ENCODE measurements around the gene ENOX1. TPM values are rescaled to one million over a fixed set of nuclear protein-coding genes. Genes with fewer than 3 reads are reported as not detected.
"Not testable (repeated sequence)": the region's sequence is repeated elsewhere in the genome, so short reads cannot be mapped to it uniquely, and the experiment has no call there.

Gene ENOX1
- total RNA-seq, 1 donor from 2014 or later: 1.7 TPM

DNA sequence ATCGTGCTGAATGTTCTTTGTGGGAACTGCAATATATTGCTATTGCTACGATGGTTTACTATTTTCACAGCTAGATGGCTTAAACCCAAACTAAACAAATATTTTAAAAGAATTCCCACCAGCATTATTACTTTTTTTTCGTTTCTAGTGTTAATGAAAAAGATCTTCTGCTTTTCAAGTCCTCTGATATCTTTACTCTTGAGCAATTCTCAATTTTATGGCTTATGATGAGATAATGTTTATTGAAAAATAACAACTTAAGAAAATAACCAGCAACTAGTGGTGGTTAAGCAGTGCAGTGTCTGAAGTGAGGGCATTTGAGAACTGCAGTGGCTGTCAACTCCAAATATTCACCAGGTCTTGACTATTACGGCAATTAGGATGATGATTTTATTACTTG is 360.4 kb downstream of the ENOX1 start:
- TF ChIP-seq, protein P1, sequence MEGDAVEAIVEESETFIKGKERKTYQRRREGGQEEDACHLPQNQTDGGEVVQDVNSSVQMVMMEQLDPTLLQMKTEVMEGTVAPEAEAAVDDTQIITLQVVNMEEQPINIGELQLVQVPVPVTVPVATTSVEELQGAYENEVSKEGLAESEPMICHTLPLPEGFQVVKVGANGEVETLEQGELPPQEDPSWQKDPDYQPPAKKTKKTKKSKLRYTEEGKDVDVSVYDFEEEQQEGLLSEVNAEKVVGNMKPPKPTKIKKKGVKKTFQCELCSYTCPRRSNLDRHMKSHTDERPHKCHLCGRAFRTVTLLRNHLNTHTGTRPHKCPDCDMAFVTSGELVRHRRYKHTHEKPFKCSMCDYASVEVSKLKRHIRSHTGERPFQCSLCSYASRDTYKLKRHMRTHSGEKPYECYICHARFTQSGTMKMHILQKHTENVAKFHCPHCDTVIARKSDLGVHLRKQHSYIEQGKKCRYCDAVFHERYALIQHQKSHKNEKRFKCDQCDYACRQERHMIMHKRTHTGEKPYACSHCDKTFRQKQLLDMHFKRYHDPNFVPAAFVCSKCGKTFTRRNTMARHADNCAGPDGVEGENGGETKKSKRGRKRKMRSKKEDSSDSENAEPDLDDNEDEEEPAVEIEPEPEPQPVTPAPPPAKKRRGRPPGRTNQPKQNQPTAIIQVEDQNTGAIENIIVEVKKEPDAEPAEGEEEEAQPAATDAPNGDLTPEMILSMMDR (IDR thresholded peaks at IDR 0.05; ENCODE audit: unreplicated experiment): no peak
- Mint-ChIP-seq H3K27me3 (ENCODE audit: unreplicated experiment) (no peaks in the 10 kb centered on the region), H3K27ac (ENCODE audit: unreplicated experiment) (no peak overlapping the region), H3K36me3 (ENCODE audit: low read depth, unreplicated experiment) (no peaks in the 10 kb centered on the region), H3K9me3 (ENCODE audit: unreplicated experiment) (no peaks in the 10 kb centered on the region), H3K4me3 (ENCODE audit: unreplicated experiment) (no peak overlapping the region), H3K4me1 (ENCODE audit: unreplicated experiment) (no peaks in the 10 kb centered on the region)
- DNase-seq (ENCODE audit: low spot score): no peak

DNA sequence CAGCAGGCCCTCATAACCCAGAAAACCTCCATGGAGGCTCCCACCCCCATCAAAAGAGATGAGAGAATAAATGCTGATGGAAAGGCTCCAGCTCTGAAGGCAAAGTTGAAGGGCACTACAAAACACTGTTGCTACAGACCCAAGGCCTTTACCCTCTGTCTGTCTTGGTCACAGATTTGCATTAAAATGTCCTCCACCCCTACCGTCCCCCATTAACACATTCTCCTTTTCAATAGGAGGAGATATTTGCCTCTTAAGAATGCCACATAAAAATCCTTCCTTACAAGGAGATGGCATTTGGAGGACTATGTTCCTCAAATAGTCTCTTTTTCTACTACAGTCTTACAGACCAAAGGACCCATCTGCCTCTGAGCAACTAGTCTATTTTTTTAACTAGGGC is 361.5 kb downstream of the ENOX1 start:
- Mint-ChIP-seq H3K4me1 (ENCODE audit: unreplicated experiment) (no peaks in the 10 kb centered on the region), H3K27me3 (ENCODE audit: unreplicated experiment) (no peaks in the 10 kb centered on the region), H3K4me3 (ENCODE audit: unreplicated experiment) (no peak overlapping the region), H3K27ac (ENCODE audit: unreplicated experiment) (no peak overlapping the region), H3K9me3 (ENCODE audit: unreplicated experiment) (no peaks in the 10 kb centered on the region), H3K36me3 (ENCODE audit: low read depth, unreplicated experiment) (no peaks in the 10 kb centered on the region)
- DNase-seq (ENCODE audit: low spot score): no peak
- TF ChIP-seq, protein P1 (IDR thresholded peaks at IDR 0.05; ENCODE audit: unreplicated experiment): no peak

DNA sequence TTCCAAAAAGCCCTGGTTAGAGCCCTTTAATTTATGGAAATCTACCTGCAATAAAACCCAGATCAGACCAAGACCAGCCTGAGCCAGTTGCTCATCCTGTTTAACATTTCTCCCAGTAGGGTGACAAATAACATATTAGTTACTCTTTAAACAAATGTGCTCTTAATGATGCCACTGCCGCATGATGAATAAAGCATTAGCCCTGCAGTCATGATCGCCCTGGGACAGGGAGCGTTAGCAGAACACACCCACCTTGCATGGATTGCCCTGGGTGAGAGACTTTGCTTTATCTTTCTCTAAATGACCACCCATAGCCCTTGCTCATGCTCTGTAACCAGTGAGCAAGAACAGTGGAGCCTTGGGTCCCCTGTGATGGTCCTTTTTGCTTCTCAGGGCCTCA is 362.4 kb downstream of the ENOX1 start:
- Mint-ChIP-seq H3K27ac (ENCODE audit: unreplicated experiment) (no peak overlapping the region), H3K4me1 (ENCODE audit: unreplicated experiment) (no peaks in the 10 kb centered on the region), H3K4me3 (ENCODE audit: unreplicated experiment) (no peak overlapping the region), H3K27me3 (ENCODE audit: unreplicated experiment) (no peaks in the 10 kb centered on the region), H3K9me3 (ENCODE audit: unreplicated experiment) (no peaks in the 10 kb centered on the region), H3K36me3 (ENCODE audit: low read depth, unreplicated experiment) (no peaks in the 10 kb centered on the region)
- TF ChIP-seq, protein P1 (IDR thresholded peaks at IDR 0.05; ENCODE audit: unreplicated experiment): no peak
- DNase-seq (ENCODE audit: low spot score): no peak

DNA sequence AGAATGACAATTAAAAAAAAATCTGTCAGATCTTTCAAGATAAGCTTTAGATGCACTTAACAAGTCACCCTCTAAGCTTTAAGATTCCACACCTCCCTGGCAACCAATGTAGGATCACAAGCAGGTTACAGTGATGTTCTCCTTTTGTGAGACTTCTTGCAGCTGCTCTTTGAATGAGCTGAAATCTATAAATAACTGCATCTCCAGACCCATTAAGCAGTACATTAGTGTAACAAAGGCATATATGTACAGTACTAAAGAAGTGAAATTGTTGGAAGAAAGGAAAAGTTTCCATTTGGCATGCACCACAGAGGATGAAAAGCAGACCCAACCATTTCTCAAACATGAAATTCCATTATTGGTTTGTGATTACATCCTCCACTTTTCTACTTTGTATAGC is 364.7 kb downstream of the ENOX1 start:
- H3K27ac Mint-ChIP-seq (ENCODE audit: unreplicated experiment): no peak overlapping the region
- DNase-seq (ENCODE audit: low spot score): no peak
- TF ChIP-seq, protein P1 (IDR thresholded peaks at IDR 0.05; ENCODE audit: unreplicated experiment): no peak
- H3K9me3 Mint-ChIP-seq (ENCODE audit: unreplicated experiment): no peaks in the 10 kb centered on the region
- H3K4me1 Mint-ChIP-seq (ENCODE audit: unreplicated experiment): no peaks in the 10 kb centered on the region
- H3K27me3 Mint-ChIP-seq (ENCODE audit: unreplicated experiment): no peaks in the 10 kb centered on the region
- no peak overlapping the region for H3K4me3 Mint-ChIP-seq (ENCODE audit: unreplicated experiment)
- H3K36me3 Mint-ChIP-seq (ENCODE audit: low read depth, unreplicated experiment): no peaks in the 10 kb centered on the region

DNA sequence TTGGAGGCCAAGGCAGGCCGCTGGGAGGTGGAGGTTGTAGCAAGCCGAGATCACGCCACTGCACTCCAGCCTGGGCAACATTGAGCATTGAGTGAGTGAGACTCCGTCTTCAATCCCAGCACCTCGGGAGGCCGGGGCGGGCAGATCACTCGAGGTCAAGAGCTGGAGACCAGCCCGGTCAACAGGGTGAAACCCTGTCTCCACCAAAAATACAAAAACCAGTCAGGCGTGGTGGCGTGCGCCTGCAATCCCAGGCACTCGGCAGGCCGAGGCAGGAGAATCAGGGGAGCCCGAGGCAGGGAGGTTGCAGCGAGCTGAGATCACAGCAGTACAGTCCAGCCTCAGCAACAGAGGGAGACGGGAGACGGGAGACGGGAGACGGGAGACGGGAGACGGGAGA is 369.9 kb downstream of the ENOX1 start:
- H3K27me3 Mint-ChIP-seq (ENCODE audit: unreplicated experiment); H3K4me3 Mint-ChIP-seq (ENCODE audit: unreplicated experiment); H3K27ac Mint-ChIP-seq (ENCODE audit: unreplicated experiment); H3K4me1 Mint-ChIP-seq (ENCODE audit: unreplicated experiment); H3K9me3 Mint-ChIP-seq (ENCODE audit: unreplicated experiment); DNase-seq (ENCODE audit: low spot score); H3K36me3 Mint-ChIP-seq (ENCODE audit: low read depth, unreplicated experiment): not testable (repeated sequence)

DNA sequence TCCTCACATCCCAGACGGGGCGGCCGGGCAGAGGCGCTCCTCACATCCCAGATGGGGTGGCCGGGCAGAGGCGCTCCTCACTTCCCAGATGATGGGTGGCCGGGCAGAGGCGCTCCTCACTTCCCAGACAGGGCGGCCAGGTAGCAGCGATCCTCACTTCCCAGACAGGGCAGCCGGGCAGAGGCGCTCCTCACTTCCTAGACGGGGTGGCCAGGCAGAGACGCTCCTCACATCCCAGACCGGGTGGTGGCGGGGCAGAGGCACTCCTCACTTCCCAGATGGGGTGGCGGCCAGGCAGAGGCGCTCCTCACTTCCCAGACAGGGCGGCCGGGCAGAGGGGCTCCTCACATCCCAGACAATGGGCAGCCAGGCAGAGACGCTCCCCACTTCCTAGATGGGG is 370.4 kb downstream of the ENOX1 start:
- not testable (repeated sequence) for H3K4me1 Mint-ChIP-seq (ENCODE audit: unreplicated experiment); H3K27ac Mint-ChIP-seq (ENCODE audit: unreplicated experiment)

DNA sequence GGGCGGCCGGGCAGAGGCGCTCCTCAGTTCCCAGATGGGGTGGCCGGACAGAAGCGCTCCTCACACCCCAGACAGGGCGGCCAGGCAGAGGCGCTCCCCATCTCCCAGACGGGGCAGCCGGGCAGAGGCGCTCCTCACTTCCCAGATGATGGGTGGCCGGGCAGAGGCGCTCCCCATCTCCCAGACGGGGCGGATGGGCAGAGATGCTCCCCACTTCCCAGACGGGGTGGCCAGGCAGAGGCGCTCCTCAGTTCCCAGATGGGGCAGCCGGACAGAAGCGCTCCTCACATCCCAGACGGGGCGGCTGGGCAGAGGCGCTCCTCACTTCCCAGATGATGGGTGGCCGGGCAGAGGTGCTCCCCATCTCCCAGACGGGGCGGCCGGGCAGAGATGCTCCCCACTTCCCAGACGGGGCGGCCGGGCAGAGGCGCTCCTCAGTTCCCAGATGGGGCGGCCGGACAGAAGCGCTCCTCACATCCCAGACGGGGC is 370.8 kb downstream of the ENOX1 start:
- H3K27ac Mint-ChIP-seq (ENCODE audit: unreplicated experiment); H3K4me1 Mint-ChIP-seq (ENCODE audit: unreplicated experiment); H3K27me3 Mint-ChIP-seq (ENCODE audit: unreplicated experiment); H3K36me3 Mint-ChIP-seq (ENCODE audit: low read depth, unreplicated experiment); DNase-seq (ENCODE audit: low spot score); H3K9me3 Mint-ChIP-seq (ENCODE audit: unreplicated experiment); H3K4me3 Mint-ChIP-seq (ENCODE audit: unreplicated experiment): not testable (repeated sequence)

More for the DNA sequence above, 370.4 kb downstream of the ENOX1 start:
- H3K27me3 Mint-ChIP-seq (ENCODE audit: unreplicated experiment); H3K4me3 Mint-ChIP-seq (ENCODE audit: unreplicated experiment); H3K36me3 Mint-ChIP-seq (ENCODE audit: low read depth, unreplicated experiment); DNase-seq (ENCODE audit: low spot score); H3K9me3 Mint-ChIP-seq (ENCODE audit: unreplicated experiment): not testable (repeated sequence)
